Activated CD4-positive, alpha-beta T cell treated with anti-CD3 and anti-CD28 coated beads for 36 hours (primary cell): ENCODE data around the gene ZFHX3. TPM values are rescaled to one million over a fixed set of nuclear protein-coding genes. Genes with fewer than 3 reads are reported as not detected.

ENCODE experiments used
- ATAC-seq: fragments of 200-7000 bp; cut with Tn5 transposase; one replicate; pipeline ENCODE4 v1.10.0; 2021; ENCODE audit warnings: mild to moderate bottlenecking, moderate library complexity
- CTCF ChIA-PET: fragments of 350-600 bp; sonication (Branson Sonifier 250); formaldehyde crosslinking; loops from one replicate; lab custom pipeline; 2021; ENCODE audit warnings: antibody characterized with exemption; lab: Charles Lee
- POLR2A ChIA-PET: fragments of 350-600 bp; sonication (Branson Sonifier 250); formaldehyde crosslinking; loops from one replicate; lab custom pipeline; 2021; ENCODE audit warnings: antibody characterized with exemption, inconsistent platforms; lab: Charles Lee
- DNase-seq: peaks from one replicate; pipeline ENCODE4 v3.0.0-alpha.2; 2020
- H3K27ac Mint-ChIP-seq: one replicate; pipeline ENCODE4 v1.8.0; 2021; ENCODE audit warnings: mixed read lengths
- H3K27me3 Mint-ChIP-seq: one replicate; pipeline ENCODE4 v1.8.0; 2021; ENCODE audit warnings: mixed read lengths
- H3K36me3 Mint-ChIP-seq: one replicate; pipeline ENCODE4 v1.8.0; 2021; ENCODE audit warnings: low read depth, mixed read lengths
- H3K4me1 Mint-ChIP-seq: one replicate; pipeline ENCODE4 v1.8.0; 2021; ENCODE audit warnings: mixed read lengths
- H3K4me3 Mint-ChIP-seq: one replicate; pipeline ENCODE4 v1.8.0; 2021; ENCODE audit warnings: mild to moderate bottlenecking, moderate library complexity, mixed read lengths
- H3K9me3 Mint-ChIP-seq: one replicate; pipeline ENCODE4 v1.8.0; 2021; ENCODE audit warnings: low read depth, mixed read lengths
- intact Hi-C, 2 experiments: fragments of 100-400 bp; cut with DNase I in 1 of 2; cut with micrococcal nuclease in 1 of 2; formaldehyde crosslinking; loops; one replicate each; pipeline versions ENCODE4 v1.14.2 to v1.15.1; 2022 to 2024; cut with DNase I, micrococcal nuclease
- total RNA-seq, 2 experiments: library from RNA; stranded (reverse); gene quantifications; one replicate each; pipeline ENCODE4 v1.2.3, GENCODE V29; 2021

ZFHX3 gene
- total RNA-seq, 2 experiments from 2014 or later = 0.27 to 0.37 TPM

DNA sequence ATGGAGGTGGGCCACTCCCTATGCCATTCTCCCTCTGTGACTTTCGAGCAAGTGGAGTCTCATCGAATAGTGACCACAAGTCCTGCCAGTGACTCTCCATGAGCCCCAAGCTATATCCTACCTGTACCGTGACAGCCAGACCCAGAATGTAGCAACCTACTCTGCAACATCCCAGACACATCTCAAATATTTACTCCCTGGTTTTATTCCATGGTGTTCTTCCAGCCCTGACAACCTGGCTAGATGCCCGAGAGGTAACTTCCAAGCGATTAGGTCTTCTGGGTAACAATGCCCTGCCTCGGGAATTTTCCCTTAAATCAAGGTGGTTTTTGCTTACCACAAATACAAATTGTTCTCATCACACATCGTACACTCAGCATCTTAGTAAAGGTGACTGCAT lies 211.7 kb downstream of the ZFHX3 start:
- intact Hi-C loops = loop anchor here in 1 of 2 experiments (10.0 kb wide), 2 partner anchors 1039 to 1439 kb away; no protein-coding TSS in a partner anchor
- POLR2A ChIA-PET = no interaction called here
- H3K36me3 Mint-ChIP-seq = no peaks in the 10 kb centered on the region

GRCh38 chr16:72835086-72835485 lies 212.8 kb downstream of the ZFHX3 start:
- POLR2A ChIA-PET = no interaction called here
- no peak overlapping the region for H3K27ac Mint-ChIP-seq
- no peak overlapping the region for H3K4me3 Mint-ChIP-seq
- no peaks in the 10 kb centered on the region for H3K4me1 Mint-ChIP-seq
- H3K9me3 Mint-ChIP-seq = no peaks in the 10 kb centered on the region
- peaks cover under 1% of the 10 kb centered on the region for H3K27me3 Mint-ChIP-seq
- DNase-seq (no peak), ATAC-seq (no peak)
- no peaks in the 10 kb centered on the region for H3K36me3 Mint-ChIP-seq
- intact Hi-C loops = loop anchor here in 1 of 2 experiments (10.0 kb wide), 2 partner anchors 1040 to 1440 kb away; no protein-coding TSS in a partner anchor
- CTCF ChIA-PET = interaction anchor here (0.6 to 3.1 kb wide), 5 partner anchors 8 to 444 kb away, joined by 3 to 9 read pairs (median 3); no protein-coding TSS in a partner anchor

More for the DNA sequence above, 211.7 kb downstream of the ZFHX3 start:
- no peak overlapping the region for H3K27ac Mint-ChIP-seq
- H3K4me3 Mint-ChIP-seq = no peak overlapping the region
- no peaks in the 10 kb centered on the region for H3K9me3 Mint-ChIP-seq
- H3K4me1 Mint-ChIP-seq = no peaks in the 10 kb centered on the region
- DNase-seq = no peak
- no peak for ATAC-seq
- H3K27me3 Mint-ChIP-seq = peaks cover 3% of the 10 kb centered on the region
- CTCF ChIA-PET = no interaction called here

DNA sequence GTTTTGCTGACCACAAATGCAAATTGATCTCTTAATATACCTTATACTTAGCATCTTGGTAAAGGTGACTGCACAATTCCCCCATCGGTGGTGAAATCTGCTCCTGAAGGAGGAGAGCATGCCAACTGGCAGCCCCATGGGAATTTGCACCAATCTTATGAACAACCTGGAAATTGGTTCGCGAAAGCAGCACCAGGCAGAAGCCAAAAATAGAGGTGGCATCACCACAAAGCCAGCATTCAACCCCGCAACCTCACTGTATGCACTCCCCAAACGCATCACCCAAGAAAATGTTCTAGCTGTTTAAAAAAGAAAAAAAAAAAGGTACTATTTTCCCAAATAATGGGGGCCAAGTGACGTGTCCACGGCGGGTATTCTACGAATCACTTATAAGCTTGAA lies 213.4 kb downstream of the ZFHX3 start:
- H3K4me1 Mint-ChIP-seq = no peaks in the 10 kb centered on the region
- ChIA-PET POLR2A (no interaction called here), CTCF (interaction anchor here (0.6 to 3.1 kb wide), 5 partner anchors 8 to 443 kb away, joined by 3 to 9 read pairs (median 3); no protein-coding TSS in a partner anchor)
- no peak overlapping the region for H3K27ac Mint-ChIP-seq
- ATAC-seq = no peak
- H3K27me3 Mint-ChIP-seq = no peaks in the 10 kb centered on the region
- intact Hi-C loops = loop anchor here in 1 of 2 experiments (10.0 kb wide), 2 partner anchors 1040 to 1440 kb away; no protein-coding TSS in a partner anchor
- no peaks in the 10 kb centered on the region for H3K9me3 Mint-ChIP-seq
- no peaks in the 10 kb centered on the region for H3K36me3 Mint-ChIP-seq
- no peak for DNase-seq
- H3K4me3 Mint-ChIP-seq = no peak overlapping the region

GRCh38 chr16:72833969-72834368 lies 214.0 kb downstream of the ZFHX3 start:
- Mint-ChIP-seq H3K36me3 (no peaks in the 10 kb centered on the region), H3K4me3 (no peak overlapping the region), H3K27ac (no peak overlapping the region), H3K27me3 (no peaks in the 10 kb centered on the region), H3K9me3 (no peaks in the 10 kb centered on the region), H3K4me1 (no peaks in the 10 kb centered on the region)
- ATAC-seq = no peak
- intact Hi-C loops = loop anchor here in 1 of 2 experiments (2.0 to 10.0 kb wide), 3 partner anchors 1041 to 1441 kb away; no protein-coding TSS in a partner anchor
- CTCF ChIA-PET = interaction anchor here (1.2 to 3.1 kb wide), 2 partner anchors 14 to 30 kb away, joined by 3 to 9 read pairs; no protein-coding TSS in a partner anchor
- POLR2A ChIA-PET = no interaction called here
- DNase-seq = no peak

- no peaks in the 10 kb centered on the region for H3K4me1 Mint-ChIP-seq
- ChIA-PET CTCF (interaction anchor here (0.6 to 3.1 kb wide), 23 partner anchors 8 to 1202 kb away, joined by 3 to 22 read pairs (median 4); no protein-coding TSS in a partner anchor), POLR2A (no interaction called here)
- ATAC-seq (no peak), DNase-seq (no peak)
- H3K9me3 Mint-ChIP-seq = no peaks in the 10 kb centered on the region
- intact Hi-C loops = loop anchor here in 1 of 2 experiments (2.0 to 10.0 kb wide), 3 partner anchors 1041 to 1441 kb away; no protein-coding TSS in a partner anchor
- no peaks in the 10 kb centered on the region for H3K36me3 Mint-ChIP-seq
- H3K27me3 Mint-ChIP-seq = no peaks in the 10 kb centered on the region
- no peak overlapping the region for H3K4me3 Mint-ChIP-seq
- H3K27ac Mint-ChIP-seq = no peak overlapping the region
These were observed 214.4 kb downstream of the ZFHX3 start for GRCh38 chr16:72833482-72833881.

GRCh38 chr16:72832621-72833248 lies 215.2 kb downstream of the ZFHX3 start:
- Mint-ChIP-seq H3K4me3 (no peak overlapping the region), H3K27me3 (no peaks in the 10 kb centered on the region), H3K4me1 (no peaks in the 10 kb centered on the region), H3K36me3 (no peaks in the 10 kb centered on the region), H3K27ac (no peak overlapping the region), H3K9me3 (no peaks in the 10 kb centered on the region)
- intact Hi-C loops = loop anchor here (1.0 to 10.0 kb wide), 5 partner anchors 364 to 1442 kb away; no protein-coding TSS in a partner anchor
- ATAC-seq (peak; percentile 63), DNase-seq (peak; percentile 82)
- POLR2A ChIA-PET = no interaction called here
- CTCF ChIA-PET = interaction anchor here (0.6 to 3.1 kb wide), 43 partner anchors 9 to 1271 kb away, joined by 3 to 22 read pairs (median 3); no protein-coding TSS in a partner anchor

DNA sequence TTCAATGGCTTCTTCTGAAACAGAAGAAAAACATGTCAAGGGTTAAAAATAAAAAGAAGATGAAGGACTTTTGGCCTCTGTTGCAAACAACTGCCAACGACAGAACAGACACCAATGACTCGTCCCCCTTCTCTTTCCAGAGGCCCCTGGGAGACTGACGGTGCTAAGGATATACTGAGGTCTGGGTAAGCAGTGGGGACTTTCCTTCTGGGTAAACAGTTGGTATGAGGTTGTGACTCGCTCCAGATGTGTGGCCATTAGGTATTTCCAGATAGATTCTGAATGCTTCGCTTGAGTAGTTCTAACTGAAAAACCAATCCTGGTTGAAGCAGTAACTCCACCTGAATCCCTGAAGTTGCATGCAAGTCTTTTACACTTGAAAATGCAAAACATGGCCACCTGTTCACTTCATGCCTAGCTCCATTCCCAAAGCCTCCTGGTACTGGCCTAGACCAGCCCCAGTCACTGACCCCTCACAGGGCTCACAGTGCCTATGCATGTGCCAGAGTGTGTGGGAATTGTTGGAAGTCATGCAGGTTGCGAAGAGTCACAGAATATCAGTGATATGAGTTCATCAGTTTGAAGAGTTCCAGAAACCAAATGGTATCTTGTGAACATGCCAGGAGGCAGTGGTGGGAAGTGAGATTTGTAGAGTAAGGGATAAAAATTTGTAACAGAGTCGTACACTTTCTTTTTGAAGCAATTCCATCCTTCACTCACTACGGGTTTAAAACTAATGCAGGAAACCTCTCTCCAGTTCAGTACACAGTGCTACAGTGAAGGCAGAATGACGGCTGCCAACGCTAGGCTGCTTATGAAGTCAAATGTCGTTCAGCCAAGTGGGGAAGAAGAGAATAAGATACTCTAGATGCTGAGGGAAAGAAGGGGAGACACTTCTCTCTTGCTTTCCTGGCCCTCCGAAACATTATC lies 217.8 kb downstream of the ZFHX3 start:
- Mint-ChIP-seq H3K9me3 (no peaks in the 10 kb centered on the region), H3K36me3 (no peaks in the 10 kb centered on the region), H3K27me3 (no peaks in the 10 kb centered on the region), H3K4me3 (no peak overlapping the region), H3K27ac (no peak overlapping the region), H3K4me1 (no peaks in the 10 kb centered on the region)
- ChIA-PET POLR2A (no interaction called here), CTCF (no interaction called here)
- intact Hi-C loops = loop anchor here in 1 of 2 experiments (10.0 kb wide), 2 partner anchors 1045 to 1445 kb away; no protein-coding TSS in a partner anchor
- DNase-seq (no peak), ATAC-seq (peak; percentile 36)

DNA sequence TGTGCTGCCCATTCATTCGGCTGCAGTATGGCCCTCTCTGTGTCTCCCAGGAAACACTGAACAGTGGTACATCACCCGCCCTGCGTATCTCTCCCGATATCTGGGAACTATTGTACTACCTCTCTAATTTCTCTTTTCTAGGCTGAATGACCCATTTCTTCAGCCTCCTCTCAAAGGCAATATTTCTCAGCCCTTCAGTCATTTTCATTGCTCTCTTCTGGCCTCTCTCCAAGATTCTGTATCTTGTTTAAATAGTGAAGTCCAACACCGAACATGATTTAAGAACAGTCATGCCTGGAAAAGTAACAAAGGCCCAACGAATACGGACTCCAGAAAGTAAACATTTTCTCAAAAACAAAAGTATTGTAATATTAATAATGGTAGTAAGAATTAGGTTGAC lies 220.1 kb downstream of the ZFHX3 start:
- ChIA-PET CTCF (no interaction called here), POLR2A (no interaction called here)
- ATAC-seq (no peak), DNase-seq (no peak)
- Mint-ChIP-seq H3K36me3 (no peaks in the 10 kb centered on the region), H3K4me3 (no peak overlapping the region), H3K9me3 (no peaks in the 10 kb centered on the region), H3K4me1 (no peaks in the 10 kb centered on the region), H3K27me3 (no peaks in the 10 kb centered on the region), H3K27ac (no peak overlapping the region)
- intact Hi-C loops = no loop called here

GRCh38 chr16:72825912-72826621 lies 221.9 kb downstream of the ZFHX3 start:
- H3K4me3 Mint-ChIP-seq = no peak overlapping the region
- no peak for ATAC-seq
- H3K36me3 Mint-ChIP-seq = no peaks in the 10 kb centered on the region
- no peak overlapping the region for H3K27ac Mint-ChIP-seq
- ChIA-PET CTCF (interaction anchor here (0.7 to 2.0 kb wide), 2 partner anchors 7 to 9 kb away, joined by 3 to 5 read pairs; no protein-coding TSS in a partner anchor), POLR2A (interaction anchor here (0.7 kb wide), 1 partner anchor 1132 kb away, joined by 3 read pairs; no protein-coding TSS in a partner anchor)
- H3K27me3 Mint-ChIP-seq = no peaks in the 10 kb centered on the region
- H3K4me1 Mint-ChIP-seq = no peaks in the 10 kb centered on the region
- no peak for DNase-seq
- no peaks in the 10 kb centered on the region for H3K9me3 Mint-ChIP-seq
- intact Hi-C loops = no loop called here

GRCh38 chr16:72824761-72825160 lies 223.2 kb downstream of the ZFHX3 start:
- intact Hi-C loops = no loop called here
- Mint-ChIP-seq H3K27ac (no peak overlapping the region), H3K27me3 (no peaks in the 10 kb centered on the region), H3K9me3 (no peaks in the 10 kb centered on the region), H3K4me1 (no peaks in the 10 kb centered on the region), H3K4me3 (no peak overlapping the region), H3K36me3 (no peaks in the 10 kb centered on the region)
- ChIA-PET POLR2A (no interaction called here), CTCF (no interaction called here)
- DNase-seq (no peak), ATAC-seq (no peak)
